HG03045 (cell line): ENCODE measurements around the gene TCEAL8.
A peak's percentile ranks its signal among the peaks of the same experiment; 100 is the strongest.

ENCODE experiments used
- ATAC-seq: cut with Tn5 transposase; IDR thresholded peaks from one replicate; pipeline ENCODE4 v1.9.1; 2021; ENCODE audit warnings: mild to moderate bottlenecking, moderate library complexity; ENCODE audit not compliant: unreplicated experiment

The TCEAL8 gene

DNA sequence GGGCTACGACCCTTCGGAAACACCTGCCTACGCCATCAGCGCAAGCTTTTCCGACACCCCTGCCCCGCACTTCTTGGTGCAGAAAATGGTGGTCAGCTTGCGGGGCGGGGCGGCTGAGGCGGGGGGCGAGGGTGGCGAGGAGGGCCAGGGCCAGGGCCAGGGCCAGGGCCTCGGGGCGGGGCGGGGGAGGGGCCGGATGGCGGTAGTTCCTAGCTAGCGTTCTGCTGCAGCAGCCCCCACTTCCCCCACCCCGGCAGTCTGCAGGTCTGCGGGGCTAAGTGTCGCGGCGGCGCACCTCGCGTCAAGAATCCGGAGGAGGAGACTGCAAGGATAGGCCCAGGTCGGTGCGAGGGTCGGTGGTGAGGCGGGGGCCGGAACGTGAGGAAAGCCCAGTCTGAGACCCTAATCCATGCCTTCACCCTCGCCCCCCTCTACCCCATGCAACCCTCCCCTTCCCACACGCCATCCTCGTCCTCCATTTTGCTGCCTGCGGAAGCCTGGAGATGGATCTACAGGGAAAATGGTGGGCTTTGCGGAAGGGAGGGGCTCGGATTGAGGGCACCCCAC is 39.4 kb downstream of the TCEAL8 start:
- ATAC-seq, result peak; percentile 38

GRCh38 chrX:103214870-103215424 is 40.0 kb downstream of the TCEAL8 start, which contains the start of gene BEX4:
Gene BEX4 (plus strand): TSS chrX:103215108. CDS start chrX:103216154, 1,046 bp downstream.
- peak; percentile 98 for ATAC-seq

DNA sequence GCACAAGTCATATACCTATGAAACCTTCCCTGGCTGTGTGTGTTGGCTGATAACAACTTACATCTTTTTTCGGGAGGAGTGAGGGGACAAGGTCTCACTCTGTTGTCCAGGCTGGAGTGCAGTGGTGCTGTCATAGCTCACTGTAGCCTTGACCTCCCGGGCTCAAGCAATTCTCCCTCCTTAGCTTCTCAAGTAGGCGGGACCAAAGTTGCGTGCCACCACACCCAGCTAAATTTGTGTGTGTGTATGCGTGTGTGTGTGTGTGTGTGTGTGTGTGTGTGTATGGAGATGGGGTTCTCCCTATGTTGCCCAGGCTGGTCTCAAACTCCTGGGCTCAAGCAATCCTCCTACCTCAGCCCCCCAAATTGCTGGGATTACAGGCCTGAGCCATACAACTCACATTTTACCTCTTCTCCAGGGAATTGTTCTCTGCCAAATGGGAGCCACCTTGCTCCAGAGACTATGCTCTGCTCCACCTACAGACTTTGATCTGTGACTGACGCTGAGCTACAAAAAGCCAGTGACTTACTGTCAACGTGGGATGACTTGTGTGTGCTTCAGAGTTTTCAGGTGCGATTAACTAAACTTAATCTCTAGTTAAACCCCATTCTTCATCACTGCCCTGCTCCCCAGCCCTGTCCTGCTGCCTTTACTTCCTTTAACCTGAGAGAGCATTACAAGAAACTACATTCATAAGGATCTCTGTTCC is 42.1 kb downstream of the TCEAL8 start:
- ATAC-seq, result no peak

DNA sequence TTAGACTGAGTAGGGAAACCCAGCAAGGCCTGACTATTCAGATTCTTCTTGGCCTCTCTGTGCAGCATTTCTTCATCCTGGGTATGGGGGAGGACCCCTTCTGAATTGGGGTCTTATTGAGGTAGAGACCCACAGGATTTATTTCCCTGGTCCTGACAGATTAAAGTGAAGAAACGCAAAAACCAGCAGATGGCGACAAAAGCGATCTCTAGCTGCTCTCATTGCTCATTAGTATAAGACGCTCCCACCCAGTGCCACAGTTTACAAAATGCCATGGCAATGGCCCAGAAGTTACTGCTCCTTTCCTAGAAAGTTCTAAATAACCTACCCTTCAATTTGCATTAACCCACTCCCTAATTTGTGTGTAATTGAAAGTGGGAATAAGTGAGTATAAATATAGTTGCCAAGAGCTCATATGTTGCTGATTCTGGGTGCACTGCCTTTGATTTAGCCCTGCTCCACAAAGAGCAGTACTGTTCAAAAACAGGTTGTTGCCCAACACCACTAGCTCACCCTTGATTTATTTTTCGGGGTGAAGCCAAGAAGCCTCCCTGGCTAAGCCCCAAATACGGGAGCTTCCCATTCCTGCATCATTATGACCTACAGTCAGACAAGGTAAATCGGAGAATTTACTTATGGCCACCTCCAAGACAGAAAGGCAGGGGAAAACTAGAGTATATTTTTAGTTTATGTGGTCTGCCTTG is 43.8 kb downstream of the TCEAL8 start:
- no peak for ATAC-seq

DNA sequence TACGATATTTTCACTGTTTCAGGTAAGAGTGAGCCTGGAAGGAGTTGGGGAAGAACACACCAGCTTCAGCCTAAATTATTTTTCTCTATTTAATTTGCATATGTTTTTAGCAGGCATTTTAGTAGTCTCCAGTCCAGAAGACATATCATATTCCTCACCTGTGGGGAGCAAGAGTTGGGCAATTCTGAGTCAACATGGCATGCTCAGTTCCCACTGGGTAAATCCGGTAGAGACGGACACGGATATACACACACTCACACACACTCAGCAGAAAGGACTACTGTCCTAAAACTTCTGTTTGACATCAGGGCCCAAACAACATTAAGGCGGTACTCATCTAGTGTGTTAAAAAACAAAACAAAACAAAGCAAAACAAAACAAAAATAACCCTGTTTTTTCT is 44.9 kb downstream of the TCEAL8 start:
- ATAC-seq, result no peak
